ENCODE measurements around the gene KIF16B.
A peak's percentile ranks its signal among the peaks of the same experiment; 100 is the strongest.

The KIF16B gene

GRCh38 chr20:16244892-16245291, 328.4 kb downstream of the KIF16B start:
- Histone ChIP-seq H3K36me3 (replicated peaks) (no peaks in the 10 kb centered on the region), H3K4me3 (ENCODE audit: low read depth, low read length) (no peak overlapping the region), H3K27ac (no peak overlapping the region), H3K27me3 (replicated peaks) (no peaks in the 10 kb centered on the region)
- no peak for TF ChIP-seq CTCF (IDR thresholded peaks at IDR 0.05; ENCODE audit: low read depth, low read length, missing control alignments)
- DNase-seq: no peak
- in situ Hi-C loops (cut with HindIII; ENCODE audit: low pct_ligation_motif_present, low sequenced_read_pairs): no loop called here

DNA sequence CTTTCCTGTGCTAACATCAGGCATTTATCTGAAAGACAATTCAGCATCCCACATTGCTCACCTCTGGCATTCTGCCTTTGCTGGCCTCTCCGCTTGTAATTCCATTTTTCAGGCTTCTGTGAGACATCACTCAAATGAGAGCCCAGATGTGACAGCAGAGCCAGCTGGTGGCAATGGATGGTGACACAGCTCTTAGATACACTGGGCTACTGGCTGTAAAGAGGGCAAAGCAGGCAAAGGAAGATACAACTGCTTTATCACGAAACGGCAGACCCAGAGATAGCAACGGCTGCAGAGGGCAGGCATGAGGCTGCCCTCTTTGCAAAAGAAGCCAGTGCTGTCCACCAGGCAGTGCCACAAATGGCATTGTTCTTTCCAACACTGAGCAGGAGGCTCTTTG, 329.8 kb downstream of the KIF16B start:
- no peak for TF ChIP-seq CTCF (IDR thresholded peaks at IDR 0.05; ENCODE audit: low read depth, low read length, missing control alignments)
- H3K4me3 ChIP-seq (ENCODE audit: low read depth, low read length): no peak overlapping the region
- DNase-seq: no peak
- no peak overlapping the region for H3K27ac ChIP-seq
- no peaks in the 10 kb centered on the region for H3K27me3 ChIP-seq (replicated peaks)
- H3K36me3 ChIP-seq (replicated peaks): no peaks in the 10 kb centered on the region
- in situ Hi-C loops (cut with HindIII; ENCODE audit: low pct_ligation_motif_present, low sequenced_read_pairs): no loop called here

GRCh38 chr20:16241911-16242310, 331.3 kb downstream of the KIF16B start:
- peak; percentile 5 for DNase-seq
- in situ Hi-C loops (cut with HindIII; ENCODE audit: low pct_ligation_motif_present, low sequenced_read_pairs): no loop called here
- Histone ChIP-seq H3K27ac (no peak overlapping the region), H3K36me3 (replicated peaks) (no peaks in the 10 kb centered on the region), H3K27me3 (replicated peaks) (no peaks in the 10 kb centered on the region), H3K4me3 (ENCODE audit: low read depth, low read length) (no peak overlapping the region)
- peak; percentile 25 for TF ChIP-seq CTCF (IDR thresholded peaks at IDR 0.05; ENCODE audit: low read depth, low read length, missing control alignments)

- H3K4me3 ChIP-seq (ENCODE audit: low read depth, low read length): no peak overlapping the region
- no peaks in the 10 kb centered on the region for H3K36me3 ChIP-seq (replicated peaks)
- DNase-seq: no peak
- no peak overlapping the region for H3K27ac ChIP-seq
- TF ChIP-seq CTCF (IDR thresholded peaks at IDR 0.05; ENCODE audit: low read depth, low read length, missing control alignments): no peak
- in situ Hi-C loops (cut with HindIII; ENCODE audit: low pct_ligation_motif_present, low sequenced_read_pairs): no loop called here
- no peaks in the 10 kb centered on the region for H3K27me3 ChIP-seq (replicated peaks)
These were observed 332.9 kb downstream of the KIF16B start for GRCh38 chr20:16240355-16240754.

DNA sequence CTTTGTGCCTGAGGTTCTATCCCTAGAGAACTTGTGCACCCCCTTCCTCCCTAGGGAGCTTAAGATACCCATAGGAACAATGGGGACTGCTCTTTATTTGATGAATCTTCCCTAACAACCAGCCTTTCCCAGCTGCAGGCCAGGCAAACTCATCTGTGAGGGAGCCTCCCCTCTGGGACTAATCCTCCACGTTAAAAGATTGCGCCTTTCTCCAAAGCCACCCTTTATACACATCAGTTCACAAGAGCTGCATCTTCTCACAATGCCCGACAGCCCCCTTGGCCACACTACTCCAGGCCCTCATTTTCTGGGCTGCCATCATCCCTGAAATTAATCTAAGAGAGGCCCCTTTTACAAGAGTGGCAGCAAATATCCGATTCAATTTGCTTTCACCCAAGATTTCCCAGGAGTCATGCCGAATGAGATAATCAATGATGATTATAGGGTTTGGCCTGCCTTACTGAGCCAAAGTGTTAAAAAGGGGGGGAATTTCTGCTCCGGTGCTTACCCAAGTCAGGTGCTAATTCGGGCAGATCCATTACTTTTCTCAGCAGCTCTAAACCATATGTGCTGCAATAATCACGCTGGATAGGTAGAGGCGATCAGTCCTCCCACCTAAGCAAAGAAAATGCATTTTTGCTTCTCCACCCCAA, 336.5 kb downstream of the KIF16B start:
- DNase-seq: no peak
- no peak overlapping the region for H3K4me3 ChIP-seq (ENCODE audit: low read depth, low read length)
- no peaks in the 10 kb centered on the region for H3K27me3 ChIP-seq (replicated peaks)
- no peak for TF ChIP-seq CTCF (IDR thresholded peaks at IDR 0.05; ENCODE audit: low read depth, low read length, missing control alignments)
- H3K36me3 ChIP-seq (replicated peaks): no peaks in the 10 kb centered on the region
- no peak overlapping the region for H3K27ac ChIP-seq
- in situ Hi-C loops (cut with HindIII; ENCODE audit: low pct_ligation_motif_present, low sequenced_read_pairs): no loop called here

DNA sequence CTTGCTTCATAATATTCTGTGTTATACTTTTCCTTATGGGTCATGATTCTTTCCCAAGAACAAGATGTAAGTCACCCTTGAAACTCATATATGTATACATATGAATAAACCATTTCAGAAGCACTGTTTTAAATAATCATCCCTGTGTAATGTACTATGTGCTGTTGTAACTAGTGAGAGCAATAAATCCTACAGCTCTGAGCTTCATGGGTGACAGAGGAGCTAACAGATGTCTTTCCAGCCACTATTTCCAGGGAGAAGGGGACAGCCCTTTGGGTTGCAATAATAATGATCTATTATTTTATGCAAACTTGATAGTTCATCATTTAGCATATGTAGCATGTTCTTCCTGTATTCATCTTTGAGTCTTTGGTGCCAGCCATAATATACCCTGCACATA, 342.8 kb downstream of the KIF16B start:
- TF ChIP-seq CTCF (IDR thresholded peaks at IDR 0.05; ENCODE audit: low read depth, low read length, missing control alignments): no peak
- no peak for DNase-seq
- no peaks in the 10 kb centered on the region for H3K36me3 ChIP-seq (replicated peaks)
- H3K27me3 ChIP-seq (replicated peaks): no peaks in the 10 kb centered on the region
- H3K4me3 ChIP-seq (ENCODE audit: low read depth, low read length): no peak overlapping the region
- in situ Hi-C loops (cut with HindIII; ENCODE audit: low pct_ligation_motif_present, low sequenced_read_pairs): no loop called here
- no peak overlapping the region for H3K27ac ChIP-seq
